ENCODE measurements around the gene TCF7L2.

The TCF7L2 gene

GRCh38 chr10:113177936-113178335 is 227.9 kb downstream of the TCF7L2 start:
- Mint-ChIP-seq H3K27me3 (peaks cover 5% of the 10 kb centered on the region), H3K36me3 (no peaks in the 10 kb centered on the region), H3K9me3 (no peaks in the 10 kb centered on the region), H3K4me3 (no peak overlapping the region), H3K4me1 (no peaks in the 10 kb centered on the region), H3K27ac (no peak overlapping the region)
- DNase-seq (ENCODE audit: low spot score in 2 of 2) (no peak), ATAC-seq (ENCODE audit: low read depth) (no peak)

GRCh38 chr10:113178771-113179170 is 228.7 kb downstream of the TCF7L2 start:
- Mint-ChIP-seq H3K27ac (no peak overlapping the region), H3K36me3 (no peaks in the 10 kb centered on the region), H3K4me3 (no peak overlapping the region), H3K27me3 (peaks cover 5% of the 10 kb centered on the region), H3K4me1 (no peaks in the 10 kb centered on the region), H3K9me3 (no peaks in the 10 kb centered on the region)
- ATAC-seq (ENCODE audit: low read depth): no peak
- no peak for DNase-seq (ENCODE audit: low spot score in 2 of 2)

- DNase-seq (ENCODE audit: low spot score in 2 of 2) (no peak), ATAC-seq (ENCODE audit: low read depth) (no peak)
- H3K4me1 Mint-ChIP-seq: no peaks in the 10 kb centered on the region
- H3K9me3 Mint-ChIP-seq: no peaks in the 10 kb centered on the region
- no peak overlapping the region for H3K4me3 Mint-ChIP-seq
- no peak overlapping the region for H3K27ac Mint-ChIP-seq
- H3K36me3 Mint-ChIP-seq: no peaks in the 10 kb centered on the region
- peaks cover 2% of the 10 kb centered on the region for H3K27me3 Mint-ChIP-seq
Observed at GRCh38 chr10:113179265-113179664, 229.2 kb downstream of the TCF7L2 start.

- Mint-ChIP-seq H3K27me3 (peaks cover 4% of the 10 kb centered on the region), H3K4me1 (no peaks in the 10 kb centered on the region), H3K4me3 (no peak overlapping the region), H3K27ac (no peak overlapping the region), H3K9me3 (no peaks in the 10 kb centered on the region), H3K36me3 (no peaks in the 10 kb centered on the region)
- ATAC-seq (ENCODE audit: low read depth) (no peak), DNase-seq (ENCODE audit: low spot score in 2 of 2) (no peak)
Observed at GRCh38 chr10:113179966-113180365, 229.9 kb downstream of the TCF7L2 start.

GRCh38 chr10:113180401-113181154 is 230.5 kb downstream of the TCF7L2 start:
- no peak for ATAC-seq (ENCODE audit: low read depth)
- Mint-ChIP-seq H3K36me3 (no peaks in the 10 kb centered on the region), H3K27ac (no peak overlapping the region), H3K9me3 (no peaks in the 10 kb centered on the region), H3K4me1 (no peaks in the 10 kb centered on the region), H3K27me3 (peaks cover 4% of the 10 kb centered on the region), H3K4me3 (no peak overlapping the region)
- no peak for DNase-seq (ENCODE audit: low spot score in 2 of 2)

- no peak for ATAC-seq (ENCODE audit: low read depth)
Observed at GRCh38 chr10:113182154-113182553, 232.1 kb downstream of the TCF7L2 start.

GRCh38 chr10:113183573-113183972 is 233.5 kb downstream of the TCF7L2 start:
- Mint-ChIP-seq H3K27ac (no peak overlapping the region), H3K27me3 (peaks cover 6% of the 10 kb centered on the region), H3K4me1 (no peaks in the 10 kb centered on the region), H3K9me3 (no peaks in the 10 kb centered on the region), H3K36me3 (no peaks in the 10 kb centered on the region), H3K4me3 (no peak overlapping the region)
- no peak for DNase-seq (ENCODE audit: low spot score in 2 of 2)
- no peak for ATAC-seq (ENCODE audit: low read depth)

More at GRCh38 chr10:113182154-113182553, 232.1 kb downstream of the TCF7L2 start:
- Mint-ChIP-seq H3K27me3 (peaks cover 6% of the 10 kb centered on the region), H3K4me3 (no peak overlapping the region), H3K9me3 (no peaks in the 10 kb centered on the region), H3K36me3 (no peaks in the 10 kb centered on the region), H3K4me1 (no peaks in the 10 kb centered on the region), H3K27ac (no peak overlapping the region)
- DNase-seq (ENCODE audit: low spot score in 2 of 2): no peak

GRCh38 chr10:113187063-113187777 is 237.2 kb downstream of the TCF7L2 start:
- H3K27me3 Mint-ChIP-seq: peaks cover 12% of the 10 kb centered on the region
- H3K36me3 Mint-ChIP-seq: no peaks in the 10 kb centered on the region
- ATAC-seq (ENCODE audit: low read depth): no peak
- H3K4me1 Mint-ChIP-seq: no peaks in the 10 kb centered on the region
- H3K27ac Mint-ChIP-seq: no peak overlapping the region
- H3K9me3 Mint-ChIP-seq: peaks cover 3% of the 10 kb centered on the region
- no peak overlapping the region for H3K4me3 Mint-ChIP-seq
- no peak for DNase-seq (ENCODE audit: low spot score in 2 of 2)

GRCh38 chr10:113199459-113199858 is 249.4 kb downstream of the TCF7L2 start:
- Mint-ChIP-seq H3K9me3 (peaks cover 10% of the 10 kb centered on the region), H3K36me3 (peaks cover 4% of the 10 kb centered on the region), H3K27ac (no peak overlapping the region), H3K27me3 (no peaks in the 10 kb centered on the region), H3K4me3 (no peak overlapping the region), H3K4me1 (no peaks in the 10 kb centered on the region)
- no peak for DNase-seq (ENCODE audit: low spot score in 2 of 2)
- no peak for ATAC-seq (ENCODE audit: low read depth)

- Mint-ChIP-seq H3K4me3 (no peak overlapping the region), H3K9me3 (peaks cover 17% of the 10 kb centered on the region), H3K4me1 (no peaks in the 10 kb centered on the region), H3K27ac (no peak overlapping the region), H3K36me3 (peaks cover 7% of the 10 kb centered on the region), H3K27me3 (no peaks in the 10 kb centered on the region)
- DNase-seq (ENCODE audit: low spot score in 2 of 2) (no peak), ATAC-seq (ENCODE audit: low read depth) (no peak)
Observed at GRCh38 chr10:113202011-113202410, 252.0 kb downstream of the TCF7L2 start.

- peaks cover 25% of the 10 kb centered on the region for H3K9me3 Mint-ChIP-seq
- no peak overlapping the region for H3K27ac Mint-ChIP-seq
- no peaks in the 10 kb centered on the region for H3K4me1 Mint-ChIP-seq
Observed at GRCh38 chr10:113207924-113208323, 257.9 kb downstream of the TCF7L2 start.

GRCh38 chr10:113213035-113213434 is 263.0 kb downstream of the TCF7L2 start:
- Mint-ChIP-seq H3K4me3 (no peak overlapping the region), H3K27me3 (peaks cover 2% of the 10 kb centered on the region), H3K27ac (no peak overlapping the region), H3K9me3 (peaks cover 16% of the 10 kb centered on the region), H3K36me3 (no peaks in the 10 kb centered on the region), H3K4me1 (no peaks in the 10 kb centered on the region)
- ATAC-seq (ENCODE audit: low read depth) (no peak), DNase-seq (ENCODE audit: low spot score in 2 of 2) (no peak)

More at GRCh38 chr10:113207924-113208323, 257.9 kb downstream of the TCF7L2 start:
- peaks cover 3% of the 10 kb centered on the region for H3K36me3 Mint-ChIP-seq
- H3K4me3 Mint-ChIP-seq: no peak overlapping the region
- DNase-seq (ENCODE audit: low spot score in 2 of 2) (no peak), ATAC-seq (ENCODE audit: low read depth) (no peak)
- H3K27me3 Mint-ChIP-seq: peaks cover 2% of the 10 kb centered on the region

- H3K4me3 Mint-ChIP-seq: no peak overlapping the region
- no peaks in the 10 kb centered on the region for H3K36me3 Mint-ChIP-seq
- no peak for ATAC-seq (ENCODE audit: low read depth)
- DNase-seq (ENCODE audit: low spot score in 2 of 2): no peak
- no peaks in the 10 kb centered on the region for H3K4me1 Mint-ChIP-seq
- peaks cover 9% of the 10 kb centered on the region for H3K9me3 Mint-ChIP-seq
- H3K27ac Mint-ChIP-seq: no peak overlapping the region
- no peaks in the 10 kb centered on the region for H3K27me3 Mint-ChIP-seq
Observed at GRCh38 chr10:113214331-113214730, 264.3 kb downstream of the TCF7L2 start.

GRCh38 chr10:113216102-113216501 is 266.1 kb downstream of the TCF7L2 start:
- no peak for ATAC-seq (ENCODE audit: low read depth)

More at GRCh38 chr10:113216102-113216501, 266.1 kb downstream of the TCF7L2 start:
- Mint-ChIP-seq H3K27ac (no peak overlapping the region), H3K9me3 (peaks cover 6% of the 10 kb centered on the region), H3K4me3 (no peak overlapping the region), H3K4me1 (no peaks in the 10 kb centered on the region), H3K36me3 (no peaks in the 10 kb centered on the region), H3K27me3 (peaks cover 2% of the 10 kb centered on the region)
- DNase-seq (ENCODE audit: low spot score in 2 of 2): no peak
